Measurements from ENCODE around the gene P2RX5. TPM values are rescaled to one million over a fixed set of nuclear protein-coding genes. Genes with fewer than 3 reads are reported as not detected.

Gene P2RX5, protein sequence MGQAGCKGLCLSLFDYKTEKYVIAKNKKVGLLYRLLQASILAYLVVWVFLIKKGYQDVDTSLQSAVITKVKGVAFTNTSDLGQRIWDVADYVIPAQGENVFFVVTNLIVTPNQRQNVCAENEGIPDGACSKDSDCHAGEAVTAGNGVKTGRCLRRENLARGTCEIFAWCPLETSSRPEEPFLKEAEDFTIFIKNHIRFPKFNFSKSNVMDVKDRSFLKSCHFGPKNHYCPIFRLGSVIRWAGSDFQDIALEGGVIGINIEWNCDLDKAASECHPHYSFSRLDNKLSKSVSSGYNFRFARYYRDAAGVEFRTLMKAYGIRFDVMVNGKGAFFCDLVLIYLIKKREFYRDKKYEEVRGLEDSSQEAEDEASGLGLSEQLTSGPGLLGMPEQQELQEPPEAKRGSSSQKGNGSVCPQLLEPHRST
- total RNA-seq: 18.3 TPM
- long read RNA-seq, transcript P2RX5-201 (12 exons, 2,309 nt): major isoform, 13 of 31 reads
- long read RNA-seq, transcript P2RX5-202 (11 exons, 2,031 nt): minor isoform, 7 of 31 reads
- long read RNA-seq, partial matches to known transcripts: 2 of 31 reads
- long read RNA-seq, other reads (novel, unspliced or antisense): 5 of 31 reads

DNA sequence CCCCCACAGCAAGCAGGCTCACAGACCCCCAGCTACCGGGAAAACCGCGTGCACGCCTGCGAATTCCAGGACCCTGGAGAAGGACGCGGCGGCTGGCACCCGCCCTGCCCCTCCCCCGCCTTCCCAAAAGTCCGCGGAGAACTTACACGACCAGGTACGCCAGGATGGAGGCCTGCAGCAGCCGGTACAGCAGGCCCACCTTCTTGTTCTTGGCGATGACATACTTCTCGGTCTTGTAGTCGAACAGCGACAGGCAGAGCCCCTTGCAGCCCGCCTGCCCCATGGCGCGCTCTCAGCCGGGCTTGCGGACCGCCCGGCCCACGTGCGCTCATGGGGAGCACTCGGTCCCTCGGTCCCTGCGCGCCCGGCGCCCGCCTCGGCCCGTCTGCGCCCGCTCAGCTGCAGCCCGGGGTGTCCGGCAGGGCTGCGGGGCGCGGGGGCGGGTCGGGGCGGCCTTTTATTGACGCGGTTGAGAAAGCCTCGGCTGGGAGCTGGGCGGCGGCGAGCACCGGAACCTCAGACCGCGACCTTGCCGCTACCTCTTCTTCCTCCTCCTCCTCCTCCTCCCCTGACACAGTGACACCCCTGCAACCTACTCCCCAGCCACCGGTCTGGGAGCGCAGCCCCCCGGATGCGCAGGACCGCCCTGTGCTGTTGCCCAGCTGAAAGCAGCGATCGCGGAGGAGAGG is at the start of gene P2RX5:
TSS of gene P2RX5 (minus strand) at position 433 of the 689 bp plus-strand sequence. CDS start at position 283, 150 bp downstream.
- peak within 1 kb of the TSS; percentile 73 for H3K4me3 ChIP-seq
- H3K9me3 ChIP-seq (replicated peaks): peaks cover 7% of the 10 kb centered on the region
- no peaks in the 10 kb centered on the region for H3K36me3 ChIP-seq
- H3K27me3 ChIP-seq (ENCODE audit: low read depth): peaks cover 74% of the 10 kb centered on the region
- DNase-seq: no peak
- TF ChIP-seq CTCF (IDR thresholded peaks at IDR 0.05; ENCODE audit: borderline replicate concordance): no peak
- peak within 1 kb of the TSS; percentile 81 for H3K27ac ChIP-seq (replicated peaks)
- H3K4me1 ChIP-seq: peaks cover 31% of the 10 kb centered on the region
- intact Hi-C loops (cut with micrococcal nuclease): no loop called here

GRCh38 chr17:3745071-3745470 is 49.1 kb upstream of the P2RX5 start:
- no peak for DNase-seq
- Histone ChIP-seq H3K36me3 (no peaks in the 10 kb centered on the region), H3K9me3 (replicated peaks) (no peaks in the 10 kb centered on the region), H3K27me3 (ENCODE audit: low read depth) (peaks cover 17% of the 10 kb centered on the region), H3K4me1 (no peaks in the 10 kb centered on the region), H3K27ac (replicated peaks) (no peak overlapping the region), H3K4me3 (no peak overlapping the region)
- TF ChIP-seq CTCF (IDR thresholded peaks at IDR 0.05; ENCODE audit: borderline replicate concordance): no peak
- intact Hi-C loops (cut with micrococcal nuclease): no loop called here

DNA sequence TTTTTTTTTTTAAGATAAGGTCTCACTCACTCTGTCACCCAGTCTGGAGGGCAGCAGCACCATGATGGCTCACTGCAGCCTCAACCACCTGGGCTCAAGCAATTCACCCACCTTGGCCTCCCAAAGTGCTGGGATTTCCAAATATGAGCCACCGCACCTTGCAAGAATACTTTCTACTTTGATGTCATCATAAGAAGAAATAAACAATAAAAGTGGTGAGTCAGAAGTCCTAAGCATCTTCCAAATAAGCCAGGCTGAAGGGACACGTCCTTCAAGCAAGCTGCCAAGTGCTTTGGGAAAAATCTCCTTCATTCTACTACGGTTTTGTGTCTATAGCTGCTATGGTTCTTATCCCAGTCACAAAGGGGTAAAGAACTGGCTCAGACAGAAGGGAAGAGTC is 48.1 kb upstream of the P2RX5 start:
- no peaks in the 10 kb centered on the region for H3K9me3 ChIP-seq (replicated peaks)
- TF ChIP-seq CTCF (IDR thresholded peaks at IDR 0.05; ENCODE audit: borderline replicate concordance): no peak
- no peaks in the 10 kb centered on the region for H3K36me3 ChIP-seq
- no peaks in the 10 kb centered on the region for H3K4me1 ChIP-seq
- no peak overlapping the region for H3K4me3 ChIP-seq
- peaks cover 10% of the 10 kb centered on the region for H3K27me3 ChIP-seq (ENCODE audit: low read depth)
- no peak for DNase-seq
- intact Hi-C loops (cut with micrococcal nuclease): no loop called here
- no peak overlapping the region for H3K27ac ChIP-seq (replicated peaks)

- H3K4me3 ChIP-seq: no peak overlapping the region
- H3K9me3 ChIP-seq (replicated peaks): no peaks in the 10 kb centered on the region
- H3K27me3 ChIP-seq (ENCODE audit: low read depth): peaks cover 2% of the 10 kb centered on the region
- DNase-seq: no peak
- intact Hi-C loops (cut with micrococcal nuclease): no loop called here
- no peaks in the 10 kb centered on the region for H3K36me3 ChIP-seq
- H3K4me1 ChIP-seq: peaks cover 16% of the 10 kb centered on the region
- no peak overlapping the region for H3K27ac ChIP-seq (replicated peaks)
- TF ChIP-seq CTCF (IDR thresholded peaks at IDR 0.05; ENCODE audit: borderline replicate concordance): no peak
These were observed 44.7 kb upstream of the P2RX5 start for GRCh38 chr17:3740611-3741073.

DNA sequence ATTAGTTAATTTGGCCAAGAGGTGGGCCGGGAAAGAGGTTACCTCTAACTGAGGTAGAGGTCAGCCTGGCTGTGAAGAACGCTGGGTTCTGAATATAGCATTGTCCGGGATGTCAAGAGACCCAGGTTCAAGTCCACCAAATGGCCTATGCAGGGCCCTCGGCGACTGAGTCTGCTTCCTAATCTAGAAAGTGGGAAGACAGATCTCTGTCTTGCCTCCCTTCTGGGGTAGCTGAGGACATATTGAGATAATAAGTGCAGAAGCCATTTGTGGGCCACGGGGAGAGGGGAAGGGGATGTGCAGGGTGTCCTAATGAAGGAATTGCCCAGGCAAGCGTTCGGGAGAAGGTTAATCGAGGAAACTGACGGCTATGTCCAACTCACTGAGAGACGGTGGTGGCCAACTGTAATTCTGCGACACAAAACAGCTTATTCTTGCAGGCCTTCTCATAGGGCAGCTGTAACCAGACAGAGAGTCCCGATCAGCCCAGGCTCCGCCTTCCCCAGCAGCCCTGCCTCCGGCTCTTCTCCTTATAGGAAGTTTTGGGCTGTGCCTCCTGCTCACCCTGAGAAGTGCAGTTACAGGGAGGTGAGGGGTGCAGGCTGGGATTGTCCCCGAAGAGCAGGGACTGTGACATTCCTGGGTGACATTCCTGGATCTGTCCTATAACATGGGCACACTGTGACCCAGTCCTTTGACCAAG is 43.6 kb upstream of the P2RX5 start:
- Histone ChIP-seq H3K4me1 (peaks cover 16% of the 10 kb centered on the region), H3K36me3 (no peaks in the 10 kb centered on the region), H3K9me3 (replicated peaks) (no peaks in the 10 kb centered on the region), H3K27me3 (ENCODE audit: low read depth) (peaks cover 9% of the 10 kb centered on the region), H3K4me3 (no peak overlapping the region), H3K27ac (replicated peaks) (no peak overlapping the region)
- TF ChIP-seq CTCF (IDR thresholded peaks at IDR 0.05; ENCODE audit: borderline replicate concordance): no peak
- DNase-seq: no peak
- intact Hi-C loops (cut with micrococcal nuclease): no loop called here
